Activated CD4-positive, alpha-beta T cell treated with anti-CD3 and anti-CD28 coated beads for 24 hours (primary cell): ENCODE results near the gene SLC35F3.
"Not testable (repeated sequence)": the region's sequence is repeated elsewhere in the genome, so short reads cannot be mapped to it uniquely, and the experiment has no call there.

ENCODE experiments used
- DNase-seq, 2 donors: peaks; one replicate each; pipeline ENCODE4 v3.0.0-alpha.2; 2020; ENCODE audit warnings: low read depth in 2 of 2

SLC35F3 gene

DNA sequence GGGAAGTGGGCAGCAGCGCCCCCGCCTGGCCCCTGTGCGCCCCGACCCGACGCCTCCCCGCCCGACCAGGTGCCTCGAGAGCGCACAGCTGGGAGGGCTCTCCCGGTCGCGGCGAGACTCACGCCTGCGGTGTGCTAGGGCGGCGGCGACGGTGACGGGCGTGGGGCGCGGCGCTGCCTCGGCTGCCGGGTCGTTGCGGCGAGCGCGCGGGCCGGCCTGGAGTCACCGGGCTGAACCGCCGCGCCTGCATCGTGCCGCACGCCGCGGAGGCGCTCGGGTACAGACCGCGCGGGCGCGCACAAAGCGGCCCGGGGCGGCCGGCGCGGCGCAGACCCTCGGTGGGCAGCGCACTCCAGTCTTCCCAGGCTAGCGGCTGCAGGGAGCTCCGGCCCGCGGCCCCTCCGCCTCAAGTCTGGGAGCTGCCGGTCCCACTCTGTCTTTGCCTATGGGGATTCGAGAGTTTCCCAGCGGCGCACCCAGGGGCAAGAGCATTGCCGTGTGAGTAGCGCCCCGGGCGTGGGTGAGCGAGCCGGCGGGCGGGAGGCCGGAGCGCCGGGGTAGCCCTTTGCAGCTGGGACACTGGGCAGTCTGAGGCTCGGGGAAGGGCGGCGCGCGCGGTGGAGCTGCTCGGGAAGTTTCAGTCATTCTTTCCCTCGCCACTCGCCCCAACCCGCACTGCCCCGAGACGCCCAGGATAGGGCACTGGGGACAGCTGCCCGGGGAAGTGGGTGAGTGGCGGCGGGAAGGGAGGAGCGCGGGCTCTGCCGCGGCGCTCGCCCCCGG is at the start of gene SLC35F3:
SLC35F3 (plus strand) TSS at position 44 of the 783 bp plus-strand sequence.
- DNase-seq, result no peak

DNA sequence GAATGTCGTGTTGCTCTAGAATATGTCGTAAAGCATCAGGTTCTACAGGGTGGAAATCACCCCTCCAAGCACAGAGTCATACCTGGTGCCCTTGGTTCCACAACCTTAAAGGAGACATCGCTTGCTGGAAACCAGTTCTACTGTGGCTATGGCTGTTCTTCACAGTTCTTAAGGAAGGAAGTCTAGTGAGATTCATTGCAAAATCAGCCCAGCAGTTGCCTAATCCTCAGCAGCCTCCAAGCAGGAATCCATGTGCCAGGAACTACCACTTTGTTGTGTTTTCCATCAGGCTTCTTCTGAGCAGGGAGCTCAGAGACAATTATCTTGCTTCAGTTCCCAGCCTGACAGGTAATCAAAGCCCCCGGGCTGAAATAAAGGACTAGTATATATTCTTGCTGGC is 45.0 kb upstream of the SLC35F3 start:
- no peak for DNase-seq

DNA sequence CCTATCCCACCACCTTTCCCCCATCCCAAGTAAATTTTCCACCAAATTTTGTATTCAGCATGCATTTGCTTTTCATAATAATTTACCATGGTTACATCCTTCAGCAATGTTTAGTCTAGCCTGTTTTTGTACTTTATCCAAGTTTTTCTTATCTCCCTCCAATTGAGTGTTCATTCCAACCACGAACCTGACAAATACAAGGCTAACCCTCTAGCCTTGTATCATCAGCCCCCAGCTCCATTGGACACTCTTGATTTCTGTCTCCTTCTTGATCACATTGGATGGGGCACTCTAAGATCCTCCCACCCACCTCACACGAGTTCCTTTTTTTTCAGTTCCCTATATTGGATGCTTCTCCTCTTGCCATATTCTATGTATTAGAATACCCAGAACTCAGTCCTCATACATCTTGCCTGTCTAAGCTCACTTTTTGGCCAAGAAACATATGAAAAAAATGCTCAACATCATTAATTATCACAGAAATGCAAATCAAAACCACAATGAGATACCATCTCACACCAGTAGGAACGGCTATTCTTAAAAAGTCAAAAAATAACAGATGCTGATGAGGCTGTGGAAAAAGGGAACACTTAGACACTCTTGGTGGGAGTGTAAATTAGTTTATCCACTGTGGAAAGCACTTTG is 40.5 kb upstream of the SLC35F3 start:
- DNase-seq, result no peak

DNA sequence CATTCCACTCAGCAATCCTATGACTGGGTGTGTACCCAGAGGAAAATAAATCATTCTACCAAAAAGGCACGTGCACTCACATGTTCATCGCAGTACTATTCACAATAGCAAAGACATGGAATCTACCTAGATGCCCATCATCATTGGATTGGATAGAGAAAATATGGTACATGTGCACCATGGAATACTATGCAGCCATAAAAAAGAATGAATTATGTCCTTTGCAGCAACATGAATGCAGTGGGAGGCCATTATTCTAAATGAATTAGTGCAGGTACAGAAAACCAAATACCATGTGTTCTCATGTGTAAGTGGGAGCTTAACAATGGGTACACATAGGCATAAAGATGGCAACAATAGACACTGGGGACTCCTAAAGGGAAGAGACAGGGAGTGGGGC is 39.9 kb upstream of the SLC35F3 start:
- DNase-seq, result no peak

DNA sequence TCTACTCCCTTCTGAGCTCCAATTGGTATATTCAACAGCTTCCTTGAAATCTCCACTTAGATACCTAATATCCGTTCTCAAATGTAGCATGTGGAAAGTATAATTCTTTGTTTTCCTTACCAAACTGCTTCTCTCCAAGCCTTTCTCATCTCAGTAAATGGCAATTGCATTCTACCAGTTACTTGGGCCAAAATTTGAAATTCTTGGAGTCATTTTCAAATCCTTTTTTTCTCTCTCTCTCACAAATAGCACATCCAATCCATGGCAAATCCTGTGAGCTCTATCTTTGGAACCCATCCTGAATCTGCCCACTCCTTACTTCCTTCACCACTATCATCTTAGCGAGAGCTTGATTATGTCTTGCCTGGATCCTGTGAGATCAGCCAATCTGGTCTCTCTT is 39.3 kb upstream of the SLC35F3 start:
- no peak for DNase-seq

DNA sequence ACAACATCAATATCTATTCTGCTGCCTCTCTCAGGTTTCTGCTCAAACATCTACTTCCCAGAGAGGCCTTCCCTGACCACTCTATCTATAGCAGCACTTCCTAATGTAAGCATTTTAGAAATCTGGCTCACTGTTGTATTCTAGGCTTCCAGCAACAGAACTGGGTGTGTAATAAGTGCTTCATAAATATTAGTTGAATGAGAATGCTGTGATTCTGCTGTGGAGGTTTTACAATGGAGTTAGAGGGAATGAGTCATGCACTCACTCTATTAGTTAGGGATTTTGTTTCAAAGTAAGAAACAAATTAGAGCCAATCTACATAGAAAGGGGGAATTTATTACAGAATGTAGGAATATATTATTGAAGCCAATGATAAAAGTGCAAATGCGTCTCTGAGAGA is 38.6 kb upstream of the SLC35F3 start:
- no peak for DNase-seq

DNA sequence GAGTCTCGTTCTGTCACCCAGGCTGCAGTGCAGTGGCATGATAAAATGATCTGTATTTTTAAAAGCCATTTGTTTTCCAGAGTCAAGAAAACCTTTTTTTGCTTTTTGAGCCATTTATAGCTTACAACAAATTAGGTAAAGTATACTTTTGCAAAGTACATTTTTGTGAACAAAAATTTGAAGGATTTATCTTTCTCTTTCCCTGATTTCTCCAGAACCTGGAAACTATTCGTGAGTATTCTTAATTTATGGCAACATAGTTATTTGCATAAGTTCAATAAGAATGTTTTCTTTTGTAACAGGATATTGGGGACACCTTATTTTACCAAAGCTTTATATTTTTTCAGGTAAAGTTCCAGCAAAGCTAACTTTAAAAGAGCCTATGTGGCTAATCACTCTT is 37.4 kb upstream of the SLC35F3 start:
- DNase-seq, result no peak

DNA sequence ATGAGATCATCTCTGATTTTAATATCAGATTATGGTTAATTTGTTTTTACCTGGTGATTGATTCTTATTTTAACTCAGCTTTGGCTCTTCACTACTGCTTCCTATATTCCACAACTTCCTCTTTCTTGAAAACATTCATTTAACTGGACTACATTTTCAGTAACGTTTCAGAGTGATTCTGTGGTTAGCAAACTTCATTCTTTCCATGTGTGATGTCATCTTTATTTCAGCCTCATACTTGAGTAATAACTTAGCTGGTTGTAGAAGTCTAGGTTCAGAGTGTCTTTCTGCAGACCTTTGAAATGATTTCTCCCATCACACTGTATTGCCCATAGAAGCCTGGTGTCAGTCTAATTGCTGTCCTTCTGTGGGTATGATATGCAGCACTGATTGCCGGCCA is 36.0 kb upstream of the SLC35F3 start:
- DNase-seq, result no peak

DNA sequence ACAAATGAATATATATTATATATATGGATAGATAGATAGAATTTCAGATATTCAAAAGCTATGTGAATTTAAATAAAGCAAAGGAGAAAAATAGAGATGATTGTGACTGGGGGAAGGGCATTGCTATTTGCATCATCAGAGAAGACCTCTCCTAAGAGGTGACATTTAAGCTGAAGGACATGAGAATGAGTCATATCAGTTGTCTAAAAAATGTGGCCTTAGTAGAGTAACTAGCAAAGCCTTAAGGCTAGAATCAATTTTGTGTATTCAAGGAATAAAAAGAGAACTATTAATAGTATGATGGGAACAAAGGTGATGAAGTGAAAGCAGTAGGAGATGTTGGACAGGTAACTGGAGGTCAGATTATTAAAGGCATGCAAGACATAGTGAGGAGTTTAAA is 34.8 kb upstream of the SLC35F3 start:
- no peak for DNase-seq

DNA sequence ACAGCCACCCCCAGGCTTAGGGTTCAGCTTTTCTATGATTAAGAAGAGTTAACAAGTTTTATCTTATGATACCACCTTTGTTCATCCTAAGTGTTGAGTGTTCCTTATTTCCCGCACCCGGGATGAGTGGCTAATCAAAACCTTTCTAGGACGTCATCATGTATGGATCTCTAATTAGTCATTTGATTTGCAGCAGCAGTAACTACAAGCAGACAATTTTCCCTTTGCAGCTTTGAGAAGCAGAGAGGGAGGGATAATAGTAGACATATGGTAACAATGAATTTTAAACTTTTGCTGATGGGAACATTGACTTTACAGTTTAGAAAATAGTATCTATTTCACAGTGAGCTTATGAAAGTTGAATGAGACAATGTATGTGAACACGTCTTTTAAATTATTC is 30.8 kb upstream of the SLC35F3 start:
- DNase-seq, result no peak

DNA sequence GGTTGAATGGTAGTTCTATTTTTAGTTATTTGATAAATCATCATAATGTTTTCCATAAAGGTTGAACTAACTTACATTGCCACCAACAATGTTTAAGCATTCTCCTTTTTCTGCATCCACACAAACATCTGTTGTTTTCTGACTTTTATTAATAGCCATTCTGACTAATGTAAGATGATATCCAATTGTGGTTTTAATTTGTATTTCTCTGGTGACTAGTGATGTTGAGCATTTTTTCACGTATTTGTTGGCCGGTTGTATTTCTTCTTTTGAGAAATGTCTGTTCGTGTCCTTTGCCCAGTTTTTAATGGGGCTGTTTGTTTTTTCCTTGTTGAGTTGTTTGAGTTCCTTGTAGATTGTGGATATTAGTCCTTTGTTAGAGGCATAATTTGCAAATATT is 24.6 kb upstream of the SLC35F3 start:
- DNase-seq, result no peak

DNA sequence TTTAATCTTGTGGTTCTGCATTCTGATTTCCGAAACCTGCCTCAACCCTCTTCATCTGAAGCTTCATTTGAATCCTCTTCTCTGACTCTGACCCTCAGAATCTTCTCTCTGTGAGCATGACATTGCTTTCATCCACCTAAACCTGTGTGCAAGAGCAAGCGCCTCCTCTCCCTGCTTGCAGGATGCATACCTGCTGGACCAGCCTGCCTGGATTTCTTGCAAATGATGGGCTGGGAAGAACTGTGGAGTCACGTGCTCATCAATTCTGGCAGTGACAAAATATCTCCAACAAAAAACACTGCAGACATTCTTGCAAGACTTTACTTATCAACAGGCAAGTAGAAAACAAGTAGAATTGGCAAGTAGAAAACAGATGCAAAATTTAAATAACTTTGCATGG is 20.8 kb upstream of the SLC35F3 start:
- DNase-seq, result no peak

DNA sequence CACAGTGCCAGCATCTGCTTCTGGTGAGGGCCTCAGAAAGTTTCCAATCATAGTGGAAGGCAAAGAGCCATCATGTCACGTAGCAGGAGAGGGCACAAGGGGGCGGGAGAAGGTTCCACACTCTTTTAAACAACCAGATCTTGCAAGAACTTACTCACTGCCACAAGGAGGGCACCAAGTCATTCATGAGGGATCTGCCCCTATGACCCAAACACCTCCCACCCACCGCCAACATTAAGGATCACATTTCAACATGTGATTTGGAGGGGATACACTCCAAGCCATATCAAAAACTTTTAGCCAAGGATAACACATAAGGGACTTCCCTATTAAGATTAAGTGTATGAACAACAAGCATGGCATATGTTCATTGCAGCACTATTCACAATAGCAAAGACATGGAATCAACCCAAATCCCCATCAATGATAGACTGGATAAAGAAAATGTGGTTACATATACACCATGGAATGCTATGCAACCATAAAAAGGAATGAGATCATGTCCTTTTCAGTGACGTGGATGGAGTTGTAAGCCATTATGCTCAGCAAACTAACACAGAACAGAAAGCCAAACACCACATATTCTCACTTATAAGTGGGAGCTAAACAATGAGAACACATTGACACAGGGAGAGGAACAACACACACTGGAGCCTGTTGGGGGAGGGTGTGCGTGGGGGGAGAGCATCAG is 19.9 kb upstream of the SLC35F3 start:
- no peak for DNase-seq

DNA sequence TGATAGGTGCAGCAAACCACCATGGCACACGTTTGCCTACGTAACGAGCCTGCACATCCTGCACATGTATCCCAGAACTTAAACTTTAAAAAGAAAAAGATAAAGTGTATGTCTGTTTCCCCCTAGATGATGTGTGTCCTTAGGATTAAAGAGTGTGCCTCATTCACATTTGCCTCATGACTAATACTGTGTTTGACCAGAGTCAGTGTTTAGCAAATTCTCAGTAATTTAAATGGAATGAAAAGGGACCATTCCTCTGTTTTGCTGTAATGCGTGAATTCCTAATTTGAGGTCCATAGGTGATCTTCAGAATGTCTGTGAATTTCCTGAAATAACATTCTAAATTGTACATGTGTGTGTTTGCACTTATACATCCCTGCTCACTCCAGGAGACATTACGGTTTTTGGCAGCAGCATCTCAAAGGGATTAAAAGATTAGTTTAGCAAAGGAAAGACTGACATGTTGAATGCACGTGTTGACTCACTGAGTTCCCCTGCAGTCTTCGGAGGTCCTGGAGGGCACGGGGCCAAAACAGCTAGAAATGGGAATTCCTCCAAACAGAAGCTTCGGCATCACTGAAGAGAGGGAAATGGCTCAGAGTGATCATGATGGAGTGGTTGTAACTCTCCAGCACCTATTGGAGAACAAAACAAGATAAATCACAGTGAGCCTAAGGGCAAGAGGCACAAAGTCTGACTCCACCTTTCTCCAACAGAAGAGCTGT is 19.1 kb upstream of the SLC35F3 start:
- DNase-seq, result no peak

DNA sequence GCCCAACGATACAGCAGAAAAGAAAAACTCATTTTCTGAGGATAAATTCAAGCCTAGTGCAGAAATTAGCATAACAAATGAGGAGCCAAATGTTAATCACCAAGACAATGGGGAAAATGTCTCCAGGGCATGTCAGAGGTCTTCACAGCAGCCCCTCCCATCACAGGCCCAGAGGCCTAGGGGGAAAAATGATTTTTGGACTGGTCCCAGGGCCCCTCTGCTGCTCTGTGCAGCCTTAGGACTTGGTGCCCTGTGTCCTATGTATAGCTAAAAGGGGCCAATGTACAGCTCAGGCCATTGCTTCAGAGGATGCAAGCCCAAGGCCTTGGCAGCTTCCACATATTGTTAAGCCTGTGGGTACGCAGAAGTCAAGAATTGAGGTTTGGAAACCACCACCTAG is 13.3 kb upstream of the SLC35F3 start:
- DNase-seq, result not testable (repeated sequence)

DNA sequence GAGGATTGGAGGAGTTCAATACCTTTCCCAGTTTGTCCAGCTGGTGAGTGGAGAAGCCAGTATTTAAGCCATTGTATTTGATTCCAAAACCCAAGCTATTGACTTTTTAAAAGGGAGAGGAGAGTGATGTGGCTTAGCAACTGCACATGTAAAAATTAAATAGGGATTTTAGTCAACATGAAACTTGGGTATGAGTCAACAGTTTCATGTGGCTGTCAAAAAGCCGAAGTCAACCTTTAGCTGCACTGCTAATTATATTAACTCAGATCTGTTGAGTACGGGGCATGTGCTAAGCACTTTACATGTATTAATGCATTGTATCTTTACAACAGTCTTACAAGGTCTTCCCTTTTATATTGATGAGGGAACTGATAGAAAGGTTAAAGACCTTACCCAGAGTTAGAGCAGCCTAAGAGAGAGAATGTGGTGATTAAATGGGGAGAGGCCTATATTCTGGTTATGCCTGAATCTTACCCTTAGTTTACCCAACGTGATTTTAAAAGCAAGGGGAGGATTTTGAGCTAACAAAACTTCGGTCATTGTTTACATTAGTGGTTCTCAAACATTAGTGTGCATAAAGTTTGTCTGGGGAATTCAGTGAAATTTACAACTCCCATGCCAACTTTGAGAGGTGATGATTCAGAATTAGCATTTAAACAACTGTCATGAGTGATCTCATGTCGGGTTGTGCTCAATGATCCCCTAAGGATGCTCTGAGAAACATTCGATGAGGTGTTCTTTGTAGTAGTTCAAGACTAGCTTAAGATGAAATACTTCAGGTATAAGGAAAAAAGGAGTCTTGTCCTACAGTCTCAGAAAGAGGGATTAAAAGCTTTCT is 6.9 kb upstream of the SLC35F3 start:
- DNase-seq, result no peak

DNA sequence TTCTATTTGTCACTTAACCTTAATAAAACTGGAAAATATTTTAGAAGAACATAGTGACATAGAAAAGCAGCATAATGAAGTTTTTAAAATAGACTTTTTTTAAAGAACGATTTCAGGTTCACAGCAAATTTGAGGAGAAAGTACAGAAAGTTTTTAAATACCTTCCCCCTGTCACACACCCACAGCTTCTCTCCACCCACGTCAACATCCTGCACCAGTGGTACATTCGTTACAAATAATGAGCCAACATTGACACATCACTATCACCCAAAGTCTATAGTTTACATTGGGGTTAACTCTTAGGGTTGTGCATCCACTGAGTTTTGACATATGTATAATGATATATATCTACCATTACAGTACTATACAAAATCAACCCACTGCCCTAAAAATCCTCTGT is 3.0 kb upstream of the SLC35F3 start:
- DNase-seq, result no peak

DNA sequence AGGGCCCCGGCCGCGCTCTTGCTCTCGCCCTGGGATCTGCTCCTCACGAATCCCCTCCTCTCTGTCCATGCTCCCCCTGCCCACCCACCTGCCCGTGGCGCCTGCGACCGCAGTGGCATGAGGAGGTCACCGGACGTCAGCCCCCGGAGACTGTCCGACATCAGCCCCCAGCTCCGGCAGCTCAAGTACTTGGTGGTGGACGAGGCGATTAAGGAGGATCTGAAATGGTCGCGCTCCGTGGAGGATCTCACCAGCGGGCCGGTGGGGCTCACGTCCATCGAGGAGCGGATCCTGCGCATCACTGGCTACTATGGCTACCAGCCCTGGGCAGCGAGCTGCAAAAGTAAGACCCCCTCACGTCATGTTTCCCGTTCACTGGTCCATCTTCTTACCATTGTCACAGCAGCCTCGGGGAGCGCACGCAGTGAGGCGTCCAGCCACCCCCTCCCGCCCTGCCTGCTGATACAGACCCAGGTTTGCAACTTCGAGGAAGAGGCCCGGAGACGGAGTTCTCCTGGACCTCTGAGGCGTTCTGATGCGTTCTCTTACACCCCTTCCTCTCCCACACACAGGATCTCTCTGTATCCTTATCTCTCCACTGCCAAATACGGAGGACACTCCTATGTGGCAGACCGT is 1.1 kb downstream of the SLC35F3 start:
- no peak for DNase-seq

DNA sequence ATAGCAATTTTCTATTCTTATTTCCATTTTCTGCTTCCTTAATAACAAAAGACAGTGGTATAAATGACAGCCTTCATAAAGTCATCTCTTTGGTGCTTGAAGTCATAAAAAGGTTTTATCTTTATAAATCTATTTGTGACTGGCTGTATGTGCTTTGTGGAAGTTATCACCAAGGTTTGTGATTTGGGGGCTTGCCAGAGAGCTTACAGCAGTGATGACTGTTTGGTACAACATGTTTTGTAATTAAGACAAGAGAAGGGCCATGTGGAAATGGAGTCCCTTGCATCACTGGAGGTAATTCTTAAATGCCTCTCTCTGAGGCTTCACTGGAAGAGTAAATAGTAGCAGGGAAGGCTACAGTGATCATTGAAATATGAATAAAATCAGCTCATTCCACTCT is 2.7 kb downstream of the SLC35F3 start:
- no peak for DNase-seq

DNA sequence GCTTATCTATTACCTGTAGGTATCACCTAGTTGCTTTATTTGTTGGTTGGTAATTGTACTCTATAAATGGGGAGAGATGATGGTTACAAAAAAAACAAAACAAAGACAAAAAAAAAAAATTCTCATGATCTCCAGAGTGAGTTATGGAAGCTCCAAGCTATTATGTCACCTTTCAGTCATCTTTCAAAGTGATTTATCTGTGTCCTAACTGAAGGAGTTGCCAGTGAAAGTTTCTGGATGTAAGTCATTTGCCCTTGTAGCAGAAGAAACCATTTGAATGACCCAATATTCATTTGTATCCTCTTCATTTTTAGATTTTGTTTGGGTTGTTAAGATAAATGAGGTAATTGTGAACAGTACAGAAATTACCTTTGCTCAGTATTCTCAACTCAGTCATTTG is 3.6 kb downstream of the SLC35F3 start:
- no peak for DNase-seq

DNA sequence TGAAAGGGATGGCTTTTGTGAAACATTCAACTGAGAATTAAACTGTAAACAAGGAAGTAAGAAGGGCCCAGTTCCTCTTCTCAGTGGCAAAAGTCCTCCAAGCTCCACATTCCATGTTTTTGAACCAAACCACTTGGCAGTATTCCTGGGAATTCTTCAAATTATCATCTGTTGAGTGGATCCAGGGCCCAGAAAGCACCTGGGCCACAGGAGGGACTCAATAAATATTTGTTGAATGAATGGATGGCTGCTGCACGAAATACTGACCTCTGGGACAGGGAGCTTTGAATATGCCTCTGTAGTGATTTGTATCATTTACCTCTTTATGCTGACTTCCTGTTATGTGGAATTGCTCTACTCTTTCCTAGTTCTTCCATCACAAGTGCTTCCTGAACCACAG is 4.7 kb downstream of the SLC35F3 start:
- DNase-seq, result no peak
